ENCODE data around the gene YKT6.

Gene YKT6

DNA sequence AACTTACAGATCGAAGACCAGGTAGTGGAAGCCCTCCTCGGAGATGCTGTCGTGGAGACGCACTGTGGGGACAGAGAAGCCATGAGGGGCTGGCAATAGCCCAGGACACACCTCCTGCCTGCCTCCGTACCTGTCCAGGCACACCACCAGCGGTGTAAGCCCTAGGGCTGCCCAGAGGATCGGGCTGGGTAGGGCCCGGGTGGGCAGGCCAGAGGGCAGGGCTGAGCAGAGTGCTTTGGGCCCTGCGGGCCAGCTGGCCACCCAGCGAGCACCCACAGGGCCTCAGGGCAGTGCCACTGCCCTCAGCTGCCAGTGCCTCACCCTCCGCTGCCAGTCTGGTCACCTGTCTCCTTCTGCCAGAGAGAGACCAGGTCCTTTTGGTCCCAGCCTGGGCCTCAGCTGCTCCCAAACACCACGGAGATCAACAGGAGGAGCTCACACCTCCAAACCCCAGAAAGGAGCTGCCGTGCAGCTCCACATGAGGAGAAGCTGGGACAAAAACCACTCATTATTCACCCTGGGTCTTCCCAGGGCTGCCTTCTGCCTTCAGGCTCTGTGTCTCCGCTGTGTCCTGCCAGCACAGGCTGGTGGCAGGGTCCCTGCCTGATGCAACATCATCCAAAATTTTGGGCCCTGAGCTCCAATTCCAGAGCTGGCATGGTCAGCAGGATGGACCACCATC is 58.2 kb downstream of the YKT6 start:
- no peak for DNase-seq (ENCODE audit: low spot score)

DNA sequence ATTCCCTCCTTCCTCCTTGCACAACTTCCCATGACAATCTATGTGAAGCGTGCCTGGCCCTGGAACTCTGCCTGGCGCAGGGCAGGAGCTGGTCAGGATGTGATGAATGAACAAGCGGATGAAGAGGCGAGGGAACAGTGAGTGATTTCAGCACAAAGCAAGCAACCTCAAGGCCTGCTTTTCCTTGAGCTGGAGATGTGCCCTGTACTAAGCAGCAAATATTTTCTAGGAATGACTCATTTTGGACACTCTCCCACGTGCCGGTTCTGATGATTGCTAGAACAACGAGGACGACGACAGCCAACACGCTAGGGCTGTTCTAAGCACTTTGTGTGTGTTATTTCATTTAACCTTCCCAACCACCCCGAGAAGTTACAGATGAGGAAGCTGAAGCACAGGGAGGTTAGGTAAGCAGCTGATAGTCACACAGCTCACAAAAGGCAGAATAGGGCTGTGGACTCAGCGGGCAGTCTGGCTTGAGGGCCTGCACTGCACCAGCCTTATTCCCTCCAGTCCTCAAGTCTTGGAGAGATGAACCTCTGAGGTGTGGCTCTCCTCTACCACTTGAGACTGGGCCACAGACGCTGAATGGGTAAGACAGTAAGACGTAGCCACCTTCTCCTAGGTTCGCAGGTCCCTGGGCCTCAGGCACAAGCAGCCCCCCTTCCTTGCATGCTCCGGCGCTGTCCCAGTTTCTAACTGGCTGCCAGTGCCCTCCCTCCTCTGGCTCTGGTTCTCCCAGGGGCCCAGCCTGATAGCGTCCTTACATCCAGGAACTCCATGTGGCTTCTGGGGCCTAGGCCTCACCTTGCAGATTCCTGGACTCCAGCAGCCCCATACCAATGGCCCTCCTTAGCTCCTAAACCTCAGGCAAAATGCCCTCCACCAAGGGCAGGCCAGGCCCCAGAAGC is 59.0 kb downstream of the YKT6 start:
- no peak for DNase-seq (ENCODE audit: low spot score)

DNA sequence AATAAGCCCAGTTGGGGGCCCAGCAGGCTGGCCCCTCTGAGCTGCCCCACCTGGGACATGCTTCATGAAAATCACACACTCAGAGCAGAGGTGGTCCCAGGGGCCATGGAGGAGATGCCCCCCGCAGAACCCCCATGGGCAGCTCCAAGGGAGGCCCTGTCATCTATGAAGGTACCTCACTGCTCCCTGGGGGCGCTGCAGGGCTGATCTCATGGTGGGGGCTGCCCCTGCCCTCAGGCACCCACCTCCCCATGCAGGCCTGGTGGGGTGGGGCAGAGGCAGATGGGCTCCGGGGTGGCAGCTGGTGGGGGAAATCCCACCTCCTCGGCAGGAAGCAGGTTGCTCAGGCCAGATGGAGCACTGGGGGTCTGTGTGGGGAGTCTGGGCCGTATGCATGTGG is 60.5 kb downstream of the YKT6 start:
- no peak for DNase-seq (ENCODE audit: low spot score)

DNA sequence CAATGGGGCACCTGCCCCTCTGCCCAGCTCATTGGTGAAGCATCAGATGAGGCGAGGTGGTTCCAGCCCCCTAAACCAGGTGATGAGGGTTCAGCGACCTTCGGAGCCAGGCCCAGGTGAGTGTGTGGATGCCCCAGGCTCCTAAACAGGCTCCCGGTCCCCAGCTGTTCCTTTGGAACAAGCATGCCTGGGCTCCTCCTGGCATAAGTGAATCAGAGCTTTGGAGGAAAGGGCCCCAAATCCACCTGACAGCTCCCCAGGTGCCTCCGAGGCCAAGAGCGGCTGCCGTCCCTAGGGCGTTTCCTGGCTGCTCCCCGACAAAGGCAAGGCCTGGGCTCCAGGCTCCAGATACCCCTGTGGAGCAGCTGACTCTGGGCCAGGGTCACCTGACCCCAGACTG is 61.3 kb downstream of the YKT6 start:
- DNase-seq (ENCODE audit: low spot score), result no peak

DNA sequence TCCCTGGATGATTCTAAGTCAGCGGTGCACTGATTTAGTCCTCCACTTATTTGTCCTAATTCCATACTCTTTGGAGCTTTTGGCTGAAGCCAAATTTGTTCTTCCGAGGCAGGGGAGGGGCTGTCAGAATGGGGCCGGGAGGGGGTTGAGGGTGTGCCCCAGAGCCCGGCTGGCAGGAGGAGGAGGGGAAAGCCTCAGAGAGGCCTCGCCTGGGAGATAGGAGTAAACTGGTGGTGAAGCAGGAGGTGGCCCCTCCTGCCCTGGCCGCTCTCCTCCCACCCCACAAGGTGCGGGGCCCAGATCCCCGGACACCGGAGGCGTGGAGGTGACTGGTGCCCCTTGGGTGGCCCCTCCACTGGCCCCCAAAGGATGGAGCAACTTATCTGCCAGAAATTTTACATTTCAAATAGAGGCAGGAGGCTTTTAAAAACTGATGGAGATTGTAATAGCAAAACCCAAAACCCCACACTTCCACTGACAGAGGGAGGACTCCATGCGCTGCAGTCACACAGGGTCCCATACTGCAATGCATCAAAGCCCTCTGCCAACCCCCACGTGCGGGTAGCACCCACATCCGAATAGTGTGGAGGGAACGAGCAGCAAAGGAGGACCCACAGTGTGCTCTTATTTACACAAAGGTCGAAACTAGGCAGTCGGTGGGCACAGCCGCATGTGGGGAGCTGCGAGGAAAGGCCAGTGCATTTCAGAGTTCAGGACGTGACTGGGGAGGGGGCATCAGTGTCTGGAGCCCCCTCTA is 62.7 kb downstream of the YKT6 start:
- DNase-seq (ENCODE audit: low spot score), result no peak
